ENCODE data around the gene IGFN1. TPM values are rescaled to one million over a fixed set of nuclear protein-coding genes. Genes with fewer than 3 reads are reported as not detected.
"Not testable (repeated sequence)": the region's sequence is repeated elsewhere in the genome, so short reads cannot be mapped to it uniquely, and the experiment has no call there.

The IGFN1 gene
- total and polyA plus RNA-seq, 7 donors: under 0.01 to 0.55 (median 0.14) TPM; not detected in 3

- intact Hi-C loops (cut with DNase I): no loop called here
- no peaks in the 10 kb centered on the region for H3K9me3 ChIP-seq
- no peak overlapping the region for H3K4me3 ChIP-seq
- no peaks in the 10 kb centered on the region for H3K27me3 ChIP-seq
- H3K36me3 ChIP-seq: peaks cover 0 to under 1% (median under 1%) of the 10 kb centered on the region in 4 donors
- no peak overlapping the region for H3K27ac ChIP-seq
- H3K4me1 ChIP-seq: peaks cover 0 to 20% (median 13%) of the 10 kb centered on the region in 4 donors
- DNase-seq: no peak
- no peak for TF ChIP-seq EP300 (IDR thresholded peaks at IDR 0.05)
- TF ChIP-seq POLR2A (IDR thresholded peaks at IDR 0.05): no peak
- TF ChIP-seq, protein P1, sequence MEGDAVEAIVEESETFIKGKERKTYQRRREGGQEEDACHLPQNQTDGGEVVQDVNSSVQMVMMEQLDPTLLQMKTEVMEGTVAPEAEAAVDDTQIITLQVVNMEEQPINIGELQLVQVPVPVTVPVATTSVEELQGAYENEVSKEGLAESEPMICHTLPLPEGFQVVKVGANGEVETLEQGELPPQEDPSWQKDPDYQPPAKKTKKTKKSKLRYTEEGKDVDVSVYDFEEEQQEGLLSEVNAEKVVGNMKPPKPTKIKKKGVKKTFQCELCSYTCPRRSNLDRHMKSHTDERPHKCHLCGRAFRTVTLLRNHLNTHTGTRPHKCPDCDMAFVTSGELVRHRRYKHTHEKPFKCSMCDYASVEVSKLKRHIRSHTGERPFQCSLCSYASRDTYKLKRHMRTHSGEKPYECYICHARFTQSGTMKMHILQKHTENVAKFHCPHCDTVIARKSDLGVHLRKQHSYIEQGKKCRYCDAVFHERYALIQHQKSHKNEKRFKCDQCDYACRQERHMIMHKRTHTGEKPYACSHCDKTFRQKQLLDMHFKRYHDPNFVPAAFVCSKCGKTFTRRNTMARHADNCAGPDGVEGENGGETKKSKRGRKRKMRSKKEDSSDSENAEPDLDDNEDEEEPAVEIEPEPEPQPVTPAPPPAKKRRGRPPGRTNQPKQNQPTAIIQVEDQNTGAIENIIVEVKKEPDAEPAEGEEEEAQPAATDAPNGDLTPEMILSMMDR (IDR thresholded peaks at IDR 0.05): no peak
- no peak for TF ChIP-seq POLR2AphosphoS5 (IDR thresholded peaks at IDR 0.05)
Observed at GRCh38 chr1:201156819-201157218, 33.8 kb upstream of the IGFN1 start.

DNA sequence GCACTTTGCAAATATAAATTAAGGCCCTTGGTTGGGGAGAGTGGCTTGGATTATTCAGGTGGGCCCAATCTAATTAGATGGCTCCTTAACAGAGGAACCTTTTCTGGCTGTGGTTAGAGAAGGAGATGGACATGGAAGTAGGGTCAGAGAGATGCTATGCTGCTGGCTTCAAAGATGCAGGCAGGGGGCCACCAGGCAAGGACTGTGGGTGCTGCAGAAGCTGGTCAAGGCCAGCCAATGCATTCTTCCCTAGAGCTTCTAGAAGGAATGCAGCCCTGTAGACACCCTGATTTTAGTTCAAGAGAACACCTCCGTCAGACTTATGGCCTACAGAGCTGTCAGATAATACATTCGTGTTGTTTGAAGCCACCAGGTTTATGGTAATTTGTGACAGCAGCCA lies 32.7 kb upstream of the IGFN1 start:
- Histone ChIP-seq H3K27me3 (no peaks in the 10 kb centered on the region), H3K27ac (no peak overlapping the region), H3K4me3 (no peak overlapping the region), H3K36me3 (no peaks in the 10 kb centered on the region), H3K9me3 (no peaks in the 10 kb centered on the region), H3K4me1 (peaks cover 0 to 15% (median 11%) of the 10 kb centered on the region in 4 donors)
- no peak for DNase-seq
- intact Hi-C loops (cut with DNase I): no loop called here
- TF ChIP-seq, protein P1 (IDR thresholded peaks at IDR 0.05): no peak
- TF ChIP-seq POLR2AphosphoS5 (IDR thresholded peaks at IDR 0.05): no peak
- no peak for TF ChIP-seq POLR2A (IDR thresholded peaks at IDR 0.05)
- no peak for TF ChIP-seq EP300 (IDR thresholded peaks at IDR 0.05)
- 89 to 93% methylated on average over 2 of the region's 2 CpGs for WGBS, 2 donors

- DNase-seq; H3K4me1 ChIP-seq; H3K4me3 ChIP-seq; intact Hi-C loops (cut with DNase I); H3K27me3 ChIP-seq; H3K27ac ChIP-seq; H3K9me3 ChIP-seq; H3K36me3 ChIP-seq: not testable (repeated sequence)
- WGBS, 2 donors: 90 to 96% methylated on average over 8 of the region's 8 CpGs
Observed at GRCh38 chr1:201163036-201163435, 27.6 kb upstream of the IGFN1 start.

GRCh38 chr1:201163707-201164106 lies 26.9 kb upstream of the IGFN1 start:
- H3K27ac ChIP-seq: no peak overlapping the region
- no peaks in the 10 kb centered on the region for H3K9me3 ChIP-seq
- intact Hi-C loops (cut with DNase I): no loop called here
- no peak for TF ChIP-seq EP300 (IDR thresholded peaks at IDR 0.05)
- TF ChIP-seq POLR2AphosphoS5 (IDR thresholded peaks at IDR 0.05): no peak
- TF ChIP-seq, protein P1 (IDR thresholded peaks at IDR 0.05): no peak
- no peak for TF ChIP-seq POLR2A (IDR thresholded peaks at IDR 0.05)
- DNase-seq: no peak
- WGBS, 2 donors: 46 to 64% methylated on average over 4 of the region's 4 CpGs
- H3K4me1 ChIP-seq: no peaks in the 10 kb centered on the region
- H3K27me3 ChIP-seq: no peaks in the 10 kb centered on the region
- no peaks in the 10 kb centered on the region for H3K36me3 ChIP-seq
- H3K4me3 ChIP-seq: no peak overlapping the region

DNA sequence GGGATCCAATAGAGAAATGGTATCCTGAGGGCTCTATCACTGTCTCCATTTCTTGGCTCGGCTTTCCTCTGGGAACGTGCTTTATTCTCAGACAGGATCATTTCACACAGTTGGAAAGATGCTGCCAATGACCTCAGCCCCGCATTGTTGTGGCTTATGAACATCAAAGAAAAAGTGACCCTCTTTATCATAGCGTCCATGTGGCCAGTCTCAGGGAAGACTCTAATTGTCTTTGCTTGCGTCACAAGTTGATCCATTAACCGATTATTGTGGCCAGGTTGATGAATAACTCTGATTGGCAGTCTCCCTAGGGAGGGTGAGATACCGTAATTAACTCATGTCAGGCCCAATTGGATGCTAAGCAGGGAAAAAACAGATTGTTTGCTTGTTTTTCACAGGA lies 26.0 kb upstream of the IGFN1 start:
- TF ChIP-seq POLR2AphosphoS5 (IDR thresholded peaks at IDR 0.05): no peak
- TF ChIP-seq EP300 (IDR thresholded peaks at IDR 0.05): no peak
- TF ChIP-seq POLR2A (IDR thresholded peaks at IDR 0.05): no peak
- TF ChIP-seq, protein P1 (IDR thresholded peaks at IDR 0.05): no peak
- WGBS, 2 donors: 19 to 80% methylated on average over 7 of the region's 7 CpGs
- Histone ChIP-seq H3K4me1 (no peaks in the 10 kb centered on the region), H3K4me3 (no peak overlapping the region), H3K27ac (no peak overlapping the region), H3K27me3 (no peaks in the 10 kb centered on the region), H3K36me3 (no peaks in the 10 kb centered on the region), H3K9me3 (no peaks in the 10 kb centered on the region)
- intact Hi-C loops (cut with DNase I): no loop called here
- DNase-seq: no peak
